Gastroesophageal sphincter (tissue), 4 donors: Measurements from ENCODE around the gene SORCS1. TPM values are rescaled to one million over a fixed set of nuclear protein-coding genes. Genes with fewer than 3 reads are reported as not detected.

Source experiments
- ATAC-seq: fragments of 150-250 bp; one replicate; pipeline ENCODE4 v1.9.1; 2016; ENCODE audit warnings: mild to moderate bottlenecking, moderate library complexity
- H3K27ac ChIP-seq, 4 donors: fragments of 200-600 bp; sonication (generic) in 3 of 4; 1 replicate in 3 of 4; 2 replicates in 1 of 4; pipeline ENCODE4 v1.5.1; 2016 to 2019
- H3K27me3 ChIP-seq: fragments of 200-600 bp; sonication (generic); one replicate; pipeline ENCODE4 v1.5.1; 2019
- H3K36me3 ChIP-seq, 2 donors: fragments of 200-600 bp; sonication (generic); one replicate each; pipeline ENCODE4 v1.5.1; 2019; ENCODE audit warnings: control low read depth in 1 of 2
- H3K4me1 ChIP-seq, 3 donors: fragments of 200-600 bp; sonication (generic); 1 replicate in 2 of 3; 2 replicates in 1 of 3; pipeline ENCODE4 v1.5.1; 2016 to 2019; ENCODE audit warnings: control low read depth in 2 of 3
- H3K4me3 ChIP-seq, 2 donors: fragments of 200-600 bp; sonication (generic); one replicate each; pipeline ENCODE4 v1.5.1; 2019; ENCODE audit warnings: mild to moderate bottlenecking in 1 of 2, moderate library complexity in 1 of 2
- H3K9me3 ChIP-seq, 3 donors: fragments of 200-600 bp; sonication (generic); one replicate each; pipeline ENCODE4 v1.5.1; 2017 to 2019; ENCODE audit warnings: control low read depth in 2 of 3
- EP300 ChIP-seq: sonication (generic); formaldehyde crosslinking; IDR thresholded peaks from one replicate; pipeline ENCODE4 v1.6.1; 2017; ENCODE audit warnings: antibody characterized with exemption, mild to moderate bottlenecking
- POLR2A ChIP-seq, 2 donors: fragments of 450-650 bp; IDR thresholded peaks; one replicate each; pipeline ENCODE4 v1.6.1; 2017; ENCODE audit warnings: antibody characterized with exemption in 2 of 2, mild to moderate bottlenecking in 2 of 2, moderate library complexity in 1 of 2
- POLR2AphosphoS5 ChIP-seq: sonication (generic); formaldehyde crosslinking; IDR thresholded peaks from one replicate; pipeline ENCODE4 v1.6.1; 2017; ENCODE audit warnings: antibody characterized with exemption
- WGBS, 2 donors: methylation state at CpG; one replicate each; pipeline ENCODE4 v1.1.5; 2018; ENCODE audit warnings: low coverage in 1 of 2; 5-methylcytosine and 5-hydroxymethylcytosine counted together
- total RNA-seq, 4 donors: library from RNA; depleted of rRNA; stranded (reverse); fragments of >200 nt; gene quantifications; one replicate each; pipeline ENCODE4 v1.1.0, GENCODE V29; 2016
- TF ChIP-seq, protein P1 (sequence below), 4 experiments: fragments of 200-600 bp in 2 of 4; fragments of 450-650 bp in 2 of 4; sonication (generic) in 1 of 4; IDR thresholded peaks; one replicate each; pipeline ENCODE4 v1.5.1; 2017 to 2019; ENCODE audit warnings: antibody characterized with exemption in 4 of 4, mild to moderate bottlenecking in 2 of 4, moderate library complexity in 2 of 4

Gene SORCS1
- total RNA-seq, 4 donors from 2014 or later, result 8.5 to 18.6 (median 10.0) TPM

DNA sequence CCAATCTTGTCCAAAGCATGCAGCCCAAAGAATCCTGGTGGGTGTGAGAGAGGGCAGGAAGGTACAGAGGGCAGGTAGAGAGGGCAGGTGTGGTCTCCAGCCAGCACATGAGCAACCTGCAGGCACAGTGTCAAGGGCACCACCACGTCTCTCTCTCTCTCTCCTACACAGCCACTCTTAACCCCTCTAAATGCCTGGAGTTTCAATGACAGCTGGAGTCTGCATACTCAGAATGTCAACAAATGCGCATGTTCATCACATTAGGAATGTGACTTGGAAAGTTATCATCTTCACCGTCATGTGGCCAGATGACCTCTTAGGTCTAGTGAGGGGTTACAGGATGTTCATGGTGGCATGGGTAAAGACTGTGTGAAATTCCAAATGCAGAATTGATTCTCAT is 456.8 kb downstream of the SORCS1 start:
- Histone ChIP-seq H3K9me3 (no peaks in the 10 kb centered on the region), H3K36me3 (no peaks in the 10 kb centered on the region)
- 57 to 82% methylated on average over 2 to 3 of the region's 3 CpGs for WGBS, 2 donors

DNA sequence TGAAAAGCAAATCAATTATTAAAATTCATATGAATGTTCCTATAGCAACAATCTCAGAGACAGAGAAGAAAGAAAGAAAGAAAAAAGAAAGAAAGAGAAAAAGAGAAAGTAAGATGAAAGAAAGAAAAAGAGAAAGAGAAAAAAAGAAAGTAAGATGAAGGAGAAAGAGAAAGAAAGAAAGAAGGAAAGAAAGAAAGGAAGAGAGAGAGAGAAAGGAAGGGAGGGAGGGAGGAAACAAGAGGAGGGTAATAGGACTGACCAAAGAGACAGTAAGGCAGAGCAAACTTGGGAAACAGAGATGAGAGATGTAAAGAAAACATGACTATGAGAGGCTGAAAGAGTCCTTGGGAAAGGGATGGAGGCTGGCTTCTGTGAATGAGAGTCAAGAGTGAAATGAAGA is 458.4 kb downstream of the SORCS1 start:
- Histone ChIP-seq H3K27ac (no peak overlapping the region), H3K36me3 (no peaks in the 10 kb centered on the region), H3K4me3 (no peak overlapping the region), H3K9me3 (no peaks in the 10 kb centered on the region), H3K27me3 (peaks cover 12% of the 10 kb centered on the region), H3K4me1 (peaks cover 0 to 5% (median 0%) of the 10 kb centered on the region in 3 donors)
- TF ChIP-seq, protein P1, sequence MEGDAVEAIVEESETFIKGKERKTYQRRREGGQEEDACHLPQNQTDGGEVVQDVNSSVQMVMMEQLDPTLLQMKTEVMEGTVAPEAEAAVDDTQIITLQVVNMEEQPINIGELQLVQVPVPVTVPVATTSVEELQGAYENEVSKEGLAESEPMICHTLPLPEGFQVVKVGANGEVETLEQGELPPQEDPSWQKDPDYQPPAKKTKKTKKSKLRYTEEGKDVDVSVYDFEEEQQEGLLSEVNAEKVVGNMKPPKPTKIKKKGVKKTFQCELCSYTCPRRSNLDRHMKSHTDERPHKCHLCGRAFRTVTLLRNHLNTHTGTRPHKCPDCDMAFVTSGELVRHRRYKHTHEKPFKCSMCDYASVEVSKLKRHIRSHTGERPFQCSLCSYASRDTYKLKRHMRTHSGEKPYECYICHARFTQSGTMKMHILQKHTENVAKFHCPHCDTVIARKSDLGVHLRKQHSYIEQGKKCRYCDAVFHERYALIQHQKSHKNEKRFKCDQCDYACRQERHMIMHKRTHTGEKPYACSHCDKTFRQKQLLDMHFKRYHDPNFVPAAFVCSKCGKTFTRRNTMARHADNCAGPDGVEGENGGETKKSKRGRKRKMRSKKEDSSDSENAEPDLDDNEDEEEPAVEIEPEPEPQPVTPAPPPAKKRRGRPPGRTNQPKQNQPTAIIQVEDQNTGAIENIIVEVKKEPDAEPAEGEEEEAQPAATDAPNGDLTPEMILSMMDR (IDR thresholded peaks at IDR 0.05), result no peak
- no peak for ATAC-seq

More for the DNA sequence above, 456.8 kb downstream of the SORCS1 start:
- no peak for TF ChIP-seq EP300
- no peak for TF ChIP-seq POLR2AphosphoS5
- no peak for TF ChIP-seq POLR2A (IDR thresholded peaks at IDR 0.05)
- TF ChIP-seq, protein P1 (IDR thresholded peaks at IDR 0.05), result no peak
- Histone ChIP-seq H3K27ac (no peak overlapping the region), H3K27me3 (peaks cover 12% of the 10 kb centered on the region), H3K4me3 (no peak overlapping the region), H3K4me1 (peaks cover 0 to 5% (median 0%) of the 10 kb centered on the region in 3 donors)
- ATAC-seq, result no peak

DNA sequence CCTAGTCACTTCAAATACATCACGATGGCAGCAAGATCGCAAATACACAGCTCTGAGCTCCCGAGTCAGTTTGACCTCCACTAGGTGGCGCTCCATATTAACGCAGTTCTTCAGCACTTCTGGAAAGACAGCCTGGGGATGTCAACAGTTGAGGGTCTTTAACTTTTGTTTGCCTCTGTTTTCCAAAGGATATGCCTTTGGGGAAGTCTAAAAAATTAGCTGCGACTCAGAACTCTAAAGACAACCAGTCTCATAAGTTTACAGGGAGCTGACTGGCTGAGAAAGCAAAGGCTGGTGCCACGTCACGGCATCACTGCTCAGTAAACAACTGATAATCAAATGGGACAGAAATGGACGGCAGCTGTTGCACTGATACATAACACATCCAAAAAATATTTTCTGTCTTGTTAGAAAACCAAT is 458.8 kb downstream of the SORCS1 start:
- 0 to 11% methylated on average over 1 to 9 of the region's 9 CpGs for WGBS, 2 donors
- peaks cover 0 to 5% (median 0%) of the 10 kb centered on the region in 3 donors for H3K4me1 ChIP-seq
- no peak overlapping the region for H3K27ac ChIP-seq
- H3K36me3 ChIP-seq, result no peaks in the 10 kb centered on the region
- no peaks in the 10 kb centered on the region for H3K9me3 ChIP-seq
- H3K4me3 ChIP-seq, result no peak overlapping the region
- H3K27me3 ChIP-seq, result peaks cover 12% of the 10 kb centered on the region
- peak; percentile 51 for ATAC-seq
- TF ChIP-seq, protein P1 (IDR thresholded peaks at IDR 0.05), result peak; percentile 44 to 75 (median 58)
- no peak for TF ChIP-seq POLR2AphosphoS5

DNA sequence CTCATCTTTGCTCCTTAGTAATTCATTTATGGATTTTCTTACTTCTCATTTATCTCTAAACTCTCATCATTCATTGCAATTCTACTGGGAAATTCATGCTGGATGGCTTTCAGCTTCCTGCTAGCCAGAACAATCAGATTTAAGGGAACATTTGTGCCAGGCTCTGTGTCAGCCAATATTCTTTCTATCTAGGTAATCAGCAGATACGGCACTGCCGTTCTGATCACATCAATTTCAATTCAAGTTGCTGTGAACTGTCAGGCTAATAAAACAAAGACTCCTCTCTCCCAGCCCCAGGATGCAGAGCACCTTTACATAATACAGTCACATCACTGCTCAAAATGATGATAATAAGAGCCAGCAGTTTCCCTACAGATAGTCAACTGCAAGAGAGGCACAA is 468.3 kb downstream of the SORCS1 start:
- Histone ChIP-seq H3K27ac (no peak overlapping the region), H3K4me3 (no peak overlapping the region), H3K36me3 (no peaks in the 10 kb centered on the region), H3K4me1 (no peaks in the 10 kb centered on the region), H3K27me3 (no peaks in the 10 kb centered on the region), H3K9me3 (no peaks in the 10 kb centered on the region)
- TF ChIP-seq, protein P1 (IDR thresholded peaks at IDR 0.05), result no peak
- TF ChIP-seq POLR2AphosphoS5 (no peak), EP300 (no peak), POLR2A (IDR thresholded peaks at IDR 0.05) (no peak)
- ATAC-seq, result no peak
- 70 to 72% methylated on average over 2 of the region's 2 CpGs for WGBS, 2 donors

DNA sequence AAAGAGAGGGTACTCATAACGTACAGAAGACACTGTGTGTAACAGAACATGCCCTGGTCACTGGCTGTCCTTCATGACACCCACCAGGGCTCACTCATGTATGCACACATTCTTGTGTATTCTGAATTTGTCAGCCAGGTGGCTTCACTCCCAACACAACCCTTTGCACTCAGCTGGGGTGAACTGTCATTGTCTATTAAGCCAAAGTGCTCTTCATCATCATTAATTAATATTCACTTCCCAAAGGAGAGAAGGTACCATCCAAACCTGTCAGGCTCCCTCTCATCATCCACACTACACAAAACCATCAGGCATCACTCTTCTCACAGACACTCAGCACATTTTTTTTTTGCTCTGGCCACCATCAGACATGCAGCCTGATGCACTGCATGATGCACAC is 469.8 kb downstream of the SORCS1 start:
- Histone ChIP-seq H3K27ac (no peak overlapping the region), H3K4me3 (no peak overlapping the region), H3K36me3 (no peaks in the 10 kb centered on the region), H3K9me3 (no peaks in the 10 kb centered on the region), H3K27me3 (no peaks in the 10 kb centered on the region), H3K4me1 (no peaks in the 10 kb centered on the region)
- no peak for ATAC-seq
- TF ChIP-seq, protein P1 (IDR thresholded peaks at IDR 0.05), result no peak
- TF ChIP-seq POLR2AphosphoS5 (no peak), EP300 (no peak), POLR2A (IDR thresholded peaks at IDR 0.05) (no peak)
- WGBS, 2 donors, result 50 to 63% methylated on average over 1 of the region's 1 CpG
